Glutamatergic neuron (in vitro differentiated cells): ENCODE measurements around the gene ADGRG7. TPM values are rescaled to one million over a fixed set of nuclear protein-coding genes. Genes with fewer than 3 reads are reported as not detected.

Source experiments
- DNase-seq: peaks from one replicate; pipeline ENCODE4 v3.0.0; 2022
- H3K27ac Mint-ChIP-seq: one replicate; pipeline ENCODE4 v1.8.0; 2020; ENCODE audit warnings: mild to moderate bottlenecking, mixed read lengths, inconsistent platforms; ENCODE audit not compliant: unreplicated experiment
- H3K27me3 Mint-ChIP-seq: one replicate; pipeline ENCODE4 v1.8.0; 2020; ENCODE audit warnings: mild to moderate bottlenecking, moderate library complexity, mixed read lengths, inconsistent platforms; ENCODE audit not compliant: unreplicated experiment
- H3K36me3 Mint-ChIP-seq: one replicate; pipeline ENCODE4 v1.8.0; 2020; ENCODE audit warnings: mild to moderate bottlenecking, mixed read lengths, inconsistent platforms; ENCODE audit not compliant: unreplicated experiment
- H3K4me1 Mint-ChIP-seq: one replicate; pipeline ENCODE4 v1.8.0; 2020; ENCODE audit warnings: mild to moderate bottlenecking, low read depth, mixed read lengths, inconsistent platforms; ENCODE audit not compliant: unreplicated experiment
- H3K4me3 Mint-ChIP-seq: one replicate; pipeline ENCODE4 v1.8.0; 2020; ENCODE audit warnings: mild to moderate bottlenecking, mixed read lengths, inconsistent platforms; ENCODE audit not compliant: unreplicated experiment
- H3K9me3 Mint-ChIP-seq: one replicate; pipeline ENCODE4 v1.8.0; 2020; ENCODE audit warnings: mild to moderate bottlenecking, moderate library complexity, mixed read lengths, inconsistent platforms; ENCODE audit not compliant: unreplicated experiment
- CTCF ChIP-seq: fragments of 200-600 bp; sonication (generic); IDR thresholded peaks from one replicate; pipeline ENCODE4 v1.5.0; 2021; ENCODE audit not compliant: partially characterized antibody, unreplicated experiment
- total RNA-seq: library from RNA; stranded (reverse); fragmentation: NEBNext Ultra II Directional; extraction: Animal tissue kit (Norgen Biotek cat#: 25700); gene quantifications from one replicate; pipeline ENCODE4 v1.2.1, GENCODE V29; 2021; ENCODE audit not compliant: unreplicated experiment

The ADGRG7 gene
- total RNA-seq, 1 donor from 2014 or later: not detected

GRCh38 chr3:100744671-100745070, 135.3 kb downstream of the ADGRG7 start:
- no peak for TF ChIP-seq CTCF
- no peaks in the 10 kb centered on the region for H3K36me3 Mint-ChIP-seq
- H3K4me3 Mint-ChIP-seq: no peak overlapping the region
- H3K27me3 Mint-ChIP-seq: peaks cover 1% of the 10 kb centered on the region
- H3K9me3 Mint-ChIP-seq: no peaks in the 10 kb centered on the region
- H3K27ac Mint-ChIP-seq: no peak overlapping the region
- H3K4me1 Mint-ChIP-seq: no peaks in the 10 kb centered on the region
- DNase-seq: no peak

Other genes starting within 250 kb of the ADGRG7 start
- gene TOMM70, start 208.5 kb upstream of the ADGRG7 start, total RNA-seq: 34.7 TPM
- 2.0 TPM for gene LNP1, start 208.1 kb upstream of the ADGRG7 start, total RNA-seq
- 0.61 TPM for gene TMEM45A, start 117.0 kb upstream of the ADGRG7 start, total RNA-seq
- gene TFG, start 99.9 kb downstream of the ADGRG7 start, total RNA-seq: 75.0 TPM